Measurements from ENCODE around the gene KCNC1. TPM values are rescaled to one million over a fixed set of nuclear protein-coding genes. Genes with fewer than 3 reads are reported as not detected.
A peak's percentile ranks its signal among the peaks of the same experiment; 100 is the strongest.

The KCNC1 gene
- total and polyA plus RNA-seq, 9 donors = 0.02 to 0.18 (median 0.03) TPM; not detected in 5

- 83 to 90% (median 86%) methylated on average over 12 of the region's 12 CpGs for WGBS, 3 donors
- Histone ChIP-seq H3K27ac (no peak overlapping the region), H3K4me3 (no peak overlapping the region), H3K27me3 (no peaks in the 10 kb centered on the region), H3K9me3 (no peaks in the 10 kb centered on the region), H3K4me1 (ENCODE audit: insufficient read depth) (no peaks in the 10 kb centered on the region), H3K36me3 (no peaks in the 10 kb centered on the region)
- TF ChIP-seq EP300 (IDR thresholded peaks at IDR 0.05) (no peak), CTCF (IDR thresholded peaks at IDR 0.05) (no peak), POLR2A (IDR thresholded peaks at IDR 0.05) (no peak)
- intact Hi-C loops (cut with DNase I) = no loop called here
- DNase-seq = peak in 1 of 5 donors; percentile 5
Observed at GRCh38 chr11:17781221-17781620, 46.6 kb downstream of the KCNC1 start.

- DNase-seq = peak in 1 of 5 donors; percentile 1
- H3K36me3 ChIP-seq = no peaks in the 10 kb centered on the region
- no peak overlapping the region for H3K27ac ChIP-seq
- 90 to 92% (median 92%) methylated on average over 12 of the region's 12 CpGs for WGBS, 3 donors
- H3K4me3 ChIP-seq = no peak overlapping the region
- intact Hi-C loops (cut with DNase I) = no loop called here
- no peaks in the 10 kb centered on the region for H3K9me3 ChIP-seq
- TF ChIP-seq EP300 (IDR thresholded peaks at IDR 0.05) (no peak), POLR2A (IDR thresholded peaks at IDR 0.05) (no peak), CTCF (IDR thresholded peaks at IDR 0.05) (no peak)
- H3K27me3 ChIP-seq = no peaks in the 10 kb centered on the region
- no peaks in the 10 kb centered on the region for H3K4me1 ChIP-seq (ENCODE audit: insufficient read depth)
Observed at GRCh38 chr11:17781626-17782025, 47.0 kb downstream of the KCNC1 start.

DNA sequence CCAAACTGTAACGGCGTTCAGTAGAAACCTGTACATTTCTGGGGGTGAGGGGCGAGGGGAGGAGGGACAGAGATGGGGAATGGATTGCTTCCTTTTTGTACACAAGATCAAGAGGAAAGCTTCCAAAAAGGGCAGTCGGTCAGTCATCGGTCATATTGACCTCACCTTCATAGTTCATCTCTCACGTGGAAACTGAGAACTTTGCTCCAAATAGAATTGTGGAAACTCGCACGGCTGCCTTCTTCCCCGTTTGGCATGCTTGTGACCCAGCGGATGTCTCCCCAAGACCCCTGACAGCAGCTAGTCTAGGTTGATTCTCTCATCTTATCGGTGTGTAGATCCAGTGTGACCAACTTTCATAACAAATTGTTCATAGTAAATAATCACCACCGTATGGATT is 47.6 kb downstream of the KCNC1 start:
- WGBS, 3 donors = 84 to 89% (median 87%) methylated on average over 12 of the region's 12 CpGs
- Histone ChIP-seq H3K4me3 (no peak overlapping the region), H3K36me3 (no peaks in the 10 kb centered on the region), H3K27ac (no peak overlapping the region), H3K9me3 (no peaks in the 10 kb centered on the region), H3K27me3 (no peaks in the 10 kb centered on the region), H3K4me1 (ENCODE audit: insufficient read depth) (no peaks in the 10 kb centered on the region)
- intact Hi-C loops (cut with DNase I) = no loop called here
- no peak for TF ChIP-seq POLR2A (IDR thresholded peaks at IDR 0.05)
- TF ChIP-seq CTCF (IDR thresholded peaks at IDR 0.05) = no peak
- TF ChIP-seq EP300 (IDR thresholded peaks at IDR 0.05) = no peak
- no peak for DNase-seq

- H3K27me3 ChIP-seq = no peaks in the 10 kb centered on the region
- H3K4me3 ChIP-seq = no peak overlapping the region
- intact Hi-C loops (cut with DNase I) = no loop called here
- H3K27ac ChIP-seq = no peak overlapping the region
- WGBS, 3 donors = 40 to 50% (median 45%) methylated on average over 4 of the region's 4 CpGs
- peak in 1 of 5 donors; percentile 7 for DNase-seq
- no peak for TF ChIP-seq EP300 (IDR thresholded peaks at IDR 0.05)
- no peaks in the 10 kb centered on the region for H3K4me1 ChIP-seq (ENCODE audit: insufficient read depth)
- no peaks in the 10 kb centered on the region for H3K36me3 ChIP-seq
- H3K9me3 ChIP-seq = no peaks in the 10 kb centered on the region
Observed at GRCh38 chr11:17782603-17783337, 48.2 kb downstream of the KCNC1 start.

DNA sequence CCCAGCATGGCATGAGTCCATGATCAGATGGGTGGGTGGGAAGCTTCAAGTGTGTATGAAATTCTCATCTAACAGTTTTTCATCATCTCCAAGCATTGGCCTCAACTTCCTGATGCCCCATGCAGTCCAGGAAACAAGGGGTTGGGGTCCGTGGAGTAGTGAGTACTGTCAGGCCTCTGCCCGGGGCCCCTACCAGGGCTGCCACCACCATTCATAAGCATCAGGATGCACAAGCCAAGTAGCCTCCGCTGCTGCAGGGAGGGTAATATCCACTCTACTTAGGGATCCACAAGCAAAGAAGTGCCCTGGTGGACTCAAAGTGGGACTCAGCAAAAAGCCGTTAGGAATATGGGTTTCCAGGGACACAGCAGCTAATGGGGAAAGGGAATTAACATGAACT is 49.3 kb downstream of the KCNC1 start:
- H3K9me3 ChIP-seq = no peaks in the 10 kb centered on the region
- H3K4me1 ChIP-seq (ENCODE audit: insufficient read depth) = no peaks in the 10 kb centered on the region
- H3K27me3 ChIP-seq = no peaks in the 10 kb centered on the region
- peak in 1 of 5 donors; percentile 4 for DNase-seq
- no peak overlapping the region for H3K4me3 ChIP-seq
- H3K36me3 ChIP-seq = no peaks in the 10 kb centered on the region
- WGBS, 3 donors = 90 to 97% (median 91%) methylated on average over 4 of the region's 4 CpGs
- intact Hi-C loops (cut with DNase I) = no loop called here
- no peak for TF ChIP-seq POLR2A (IDR thresholded peaks at IDR 0.05)
- no peak for TF ChIP-seq CTCF (IDR thresholded peaks at IDR 0.05)
- TF ChIP-seq EP300 (IDR thresholded peaks at IDR 0.05) = no peak
- no peak overlapping the region for H3K27ac ChIP-seq
